Stimulated activated CD4-positive, alpha-beta T cell treated with anti-CD3 and anti-CD28 coated beads, Interleukin-2, amount 100 ng/mL, for 48 hours (primary cell): ENCODE data around the gene SORBS2.

Experiments
- DNase-seq, 2 donors: peaks; one replicate each; pipeline ENCODE4 v3.0.0-alpha.2; 2020

SORBS2 gene

DNA sequence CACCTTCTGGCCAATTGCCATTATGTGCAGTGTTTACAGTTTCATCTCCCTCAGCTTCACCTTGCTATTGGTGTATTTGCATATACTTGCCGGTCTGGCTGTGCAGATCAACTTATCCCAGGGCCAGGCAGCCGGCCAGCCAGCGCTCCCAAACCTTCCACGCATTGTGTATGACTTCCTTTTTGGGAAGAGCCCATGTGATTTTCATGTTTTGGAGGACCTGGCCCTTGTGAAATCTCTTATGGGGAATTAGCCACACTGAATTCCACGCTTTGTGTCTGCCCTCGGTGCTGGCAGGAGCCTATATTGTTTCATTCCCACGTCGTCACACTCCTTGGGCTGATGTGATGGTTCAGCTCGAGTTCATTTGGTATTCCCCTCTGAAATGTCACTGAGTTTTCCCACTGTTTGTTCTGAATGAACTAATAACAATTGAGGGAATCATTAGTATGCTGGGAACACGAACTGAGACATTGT, 270.7 kb downstream of the SORBS2 start:
- no peak for DNase-seq

DNA sequence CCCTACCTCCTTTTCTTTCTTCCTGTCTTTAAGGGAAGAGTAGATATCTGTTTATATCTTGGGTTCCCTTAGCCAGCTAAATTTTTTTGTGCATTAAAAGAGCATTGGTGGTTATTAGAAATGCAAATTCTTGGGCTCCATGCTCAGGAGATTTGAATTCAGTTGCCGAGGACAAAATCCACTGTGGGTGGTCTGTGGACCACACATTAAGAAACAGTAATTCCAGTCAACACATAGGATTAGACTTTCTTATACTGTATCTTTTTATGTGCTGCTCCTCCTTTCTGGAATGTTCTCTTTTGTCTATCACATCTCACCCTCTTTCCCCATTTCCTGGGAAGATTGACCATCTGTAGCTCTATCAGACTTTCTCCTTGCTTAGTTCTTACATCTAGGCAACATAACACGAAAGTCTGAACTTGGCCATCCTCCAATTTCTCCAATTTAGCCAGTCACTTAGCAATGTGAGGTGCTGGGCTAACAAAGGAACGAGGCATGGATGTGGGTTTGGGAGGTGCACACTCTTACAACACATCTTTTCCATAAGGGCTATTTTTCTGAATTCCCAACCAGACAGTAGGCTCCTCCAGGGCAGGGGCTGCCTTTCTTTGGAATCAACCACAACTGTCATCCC, 271.4 kb downstream of the SORBS2 start:
- DNase-seq, result no peak

DNA sequence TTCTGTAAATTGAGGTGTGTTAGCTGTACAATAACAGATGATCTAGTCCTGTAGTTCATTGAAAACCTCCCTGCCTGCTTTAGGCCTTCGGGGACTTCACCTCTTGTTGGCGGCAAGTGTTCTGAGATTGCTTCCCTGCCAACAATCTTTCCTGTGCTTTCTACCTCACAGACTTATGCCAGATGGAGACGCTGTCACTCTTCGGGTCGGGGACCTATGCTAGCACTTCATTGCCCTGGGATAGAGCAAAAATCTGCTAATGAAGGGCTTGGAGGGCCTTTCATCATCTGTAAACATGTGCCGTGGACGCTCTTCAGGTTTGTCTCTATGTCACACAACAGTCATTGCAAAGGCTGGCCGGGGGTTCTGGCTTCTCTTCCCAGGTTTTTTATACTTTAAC, 272.0 kb downstream of the SORBS2 start:
- no peak for DNase-seq

DNA sequence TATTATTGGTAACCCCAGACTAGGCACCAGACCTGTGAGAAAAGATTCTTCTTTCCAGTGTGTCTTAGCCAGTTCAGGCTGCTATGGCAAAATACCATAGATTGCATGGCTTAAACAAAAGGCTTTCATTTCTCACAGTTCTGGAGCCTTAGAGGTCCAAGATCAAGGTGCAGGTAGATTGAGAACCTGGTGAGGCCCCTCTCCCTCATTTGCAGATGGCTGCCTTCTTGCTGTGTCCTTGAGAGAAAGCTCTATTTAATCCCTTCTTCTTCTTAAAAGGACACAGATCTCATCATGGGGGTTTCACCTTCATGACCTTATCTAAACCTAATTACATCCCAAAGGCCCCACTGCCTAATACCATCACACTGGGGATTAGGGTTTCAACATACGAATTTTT, 273.2 kb downstream of the SORBS2 start:
- DNase-seq, result no peak

DNA sequence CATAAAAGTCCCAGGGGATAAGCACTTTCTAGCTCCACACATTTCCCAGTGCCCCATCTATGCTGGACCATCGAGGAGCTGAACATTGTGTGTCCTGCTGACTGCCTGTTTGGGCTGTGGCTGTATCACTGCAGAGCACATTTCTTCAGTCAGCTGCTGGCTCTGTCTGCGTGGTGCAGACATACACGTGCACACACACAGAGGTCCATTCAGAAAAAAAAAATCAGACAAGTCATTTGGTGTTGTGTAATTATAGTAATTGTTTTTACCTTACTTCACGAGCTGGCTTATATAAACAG, 275.6 kb downstream of the SORBS2 start:
- no peak for DNase-seq

DNA sequence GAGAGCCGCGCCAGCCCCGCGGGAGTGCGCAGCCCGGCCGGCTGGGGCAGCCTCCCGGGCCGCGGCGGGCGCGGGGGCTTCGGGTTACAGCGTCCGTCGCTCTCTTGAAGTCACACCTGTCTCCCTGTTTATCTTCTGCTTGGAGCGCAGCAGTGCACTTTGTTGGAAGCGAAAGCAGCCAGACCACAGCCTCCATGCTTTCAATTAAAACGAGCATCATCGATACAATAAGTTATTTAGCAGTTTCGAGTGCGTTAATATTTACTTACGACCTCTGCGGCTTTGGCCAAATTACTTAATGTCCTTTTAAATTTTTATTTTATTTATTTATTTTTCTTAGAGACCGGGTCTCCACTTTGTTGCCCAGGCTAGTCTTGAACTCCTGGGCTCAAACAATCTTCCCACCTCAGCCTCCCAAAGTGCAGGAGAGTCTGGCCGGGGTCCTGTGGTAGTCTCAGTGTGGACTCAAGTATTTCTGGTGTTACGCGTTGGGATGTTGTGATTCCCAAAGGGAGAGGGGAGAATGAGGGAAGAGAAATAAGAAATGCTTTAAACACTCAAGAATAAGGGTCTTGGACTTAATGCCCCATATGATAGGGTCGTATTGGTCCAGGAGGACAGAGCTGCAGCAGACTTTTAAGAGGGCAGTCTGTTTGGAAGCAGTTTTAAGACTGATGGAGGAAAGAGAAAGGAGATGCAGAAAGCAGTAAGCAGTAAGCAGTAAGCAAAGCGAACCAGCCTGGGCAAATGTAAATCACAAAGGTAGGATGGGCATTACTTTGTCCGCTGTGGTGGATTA, 276.2 kb downstream of the SORBS2 start:
- DNase-seq, result no peak
